NOMO-1 treated with dmso at 0.1 percent for 144 hours (cell line): ENCODE results near the gene MMP3.

Experiments
- DNase-seq: peaks from one replicate; lab custom pipeline; 2025; ENCODE audit not compliant: unreplicated experiment; lab: John Stamatoyannopoulos, UW

MMP3 gene

GRCh38 chr11:102832612-102833011 lies 10.8 kb downstream of the MMP3 start:
- DNase-seq: no peak

GRCh38 chr11:102831489-102832440 lies 11.6 kb downstream of the MMP3 start:
- no peak for DNase-seq

GRCh38 chr11:102831128-102831488 lies 12.3 kb downstream of the MMP3 start:
- DNase-seq: no peak

GRCh38 chr11:102830001-102830727 lies 13.2 kb downstream of the MMP3 start:
- DNase-seq: no peak

GRCh38 chr11:102829316-102830000 lies 14.0 kb downstream of the MMP3 start:
- no peak for DNase-seq

- no peak for DNase-seq
Observed at GRCh38 chr11:102824556-102824955, 18.9 kb downstream of the MMP3 start.

GRCh38 chr11:102819491-102819890 lies 23.9 kb downstream of the MMP3 start:
- DNase-seq: no peak

- no peak for DNase-seq
Observed at GRCh38 chr11:102813484-102813883, 29.9 kb downstream of the MMP3 start.

GRCh38 chr11:102812188-102812587 lies 31.2 kb downstream of the MMP3 start:
- DNase-seq: no peak

GRCh38 chr11:102810950-102811660 lies 32.3 kb downstream of the MMP3 start:
- no peak for DNase-seq

- no peak for DNase-seq
Observed at GRCh38 chr11:102809971-102810370, 33.4 kb downstream of the MMP3 start.

- no peak for DNase-seq
Observed at GRCh38 chr11:102807921-102808320, 35.5 kb downstream of the MMP3 start.

- no peak for DNase-seq
Observed at GRCh38 chr11:102806296-102806695, 37.1 kb downstream of the MMP3 start.

- DNase-seq: no peak
Observed at GRCh38 chr11:102802341-102802740, 41.1 kb downstream of the MMP3 start.

- DNase-seq: no peak
Observed at GRCh38 chr11:102800767-102801166, 42.6 kb downstream of the MMP3 start.

- DNase-seq: no peak
Observed at GRCh38 chr11:102799681-102800340, 43.6 kb downstream of the MMP3 start.

- no peak for DNase-seq
Observed at GRCh38 chr11:102798012-102798746, 45.2 kb downstream of the MMP3 start, which contains the start of gene MMP1. MMP1 (minus strand) TSS chr11:102798160; CDS start chr11:102798092, 68 bp downstream.

- no peak for DNase-seq
Observed at GRCh38 chr11:102794382-102794781, 49.0 kb downstream of the MMP3 start.

- DNase-seq: no peak
Observed at GRCh38 chr11:102793677-102794290, 49.6 kb downstream of the MMP3 start.
